Suprapubic skin (tissue), 4 donors: Measurements from ENCODE around the gene CASK.

Experiments used
- POLR2A ChIP-seq, 2 donors: fragments of 450-650 bp; IDR thresholded peaks; one replicate each; pipeline ENCODE4 v1.6.1; 2017; ENCODE audit warnings: antibody characterized with exemption in 2 of 2, mild to moderate bottlenecking in 2 of 2, moderate library complexity in 2 of 2
- POLR2AphosphoS5 ChIP-seq, 3 donors: sonication (generic); formaldehyde crosslinking; IDR thresholded peaks; one replicate each; pipeline ENCODE4 v1.6.1; 2017; ENCODE audit warnings: antibody characterized with exemption in 3 of 3
- TF ChIP-seq, protein P1 (sequence below), 2 donors: fragments of 200-600 bp in 1 of 2; fragments of 450-650 bp in 1 of 2; sonication (generic) in 1 of 2; IDR thresholded peaks; one replicate each; pipeline ENCODE4 v1.5.1; 2016 to 2019; ENCODE audit warnings: antibody characterized with exemption in 2 of 2, mild to moderate bottlenecking in 1 of 2, moderate library complexity in 1 of 2

DNA sequence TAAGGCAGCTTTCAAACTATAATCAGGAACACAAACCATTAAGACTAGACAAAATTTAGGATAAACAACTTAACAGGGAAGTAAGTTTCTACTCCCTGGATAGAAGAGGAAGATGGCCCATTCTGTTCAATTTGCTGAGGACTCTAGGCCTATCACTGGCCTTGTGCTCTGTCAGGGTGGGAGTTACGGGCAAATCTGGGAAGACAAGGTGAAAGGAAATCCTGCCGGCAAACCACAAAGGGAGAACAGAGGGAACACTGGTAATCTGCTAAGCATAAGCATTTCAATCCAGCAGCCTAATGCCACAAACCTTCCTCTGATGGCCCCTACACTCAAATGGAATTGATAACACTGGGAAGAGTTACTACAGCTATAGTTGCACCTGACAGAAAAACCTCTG, 191.1 kb downstream of the CASK start:
- TF ChIP-seq, protein P1, sequence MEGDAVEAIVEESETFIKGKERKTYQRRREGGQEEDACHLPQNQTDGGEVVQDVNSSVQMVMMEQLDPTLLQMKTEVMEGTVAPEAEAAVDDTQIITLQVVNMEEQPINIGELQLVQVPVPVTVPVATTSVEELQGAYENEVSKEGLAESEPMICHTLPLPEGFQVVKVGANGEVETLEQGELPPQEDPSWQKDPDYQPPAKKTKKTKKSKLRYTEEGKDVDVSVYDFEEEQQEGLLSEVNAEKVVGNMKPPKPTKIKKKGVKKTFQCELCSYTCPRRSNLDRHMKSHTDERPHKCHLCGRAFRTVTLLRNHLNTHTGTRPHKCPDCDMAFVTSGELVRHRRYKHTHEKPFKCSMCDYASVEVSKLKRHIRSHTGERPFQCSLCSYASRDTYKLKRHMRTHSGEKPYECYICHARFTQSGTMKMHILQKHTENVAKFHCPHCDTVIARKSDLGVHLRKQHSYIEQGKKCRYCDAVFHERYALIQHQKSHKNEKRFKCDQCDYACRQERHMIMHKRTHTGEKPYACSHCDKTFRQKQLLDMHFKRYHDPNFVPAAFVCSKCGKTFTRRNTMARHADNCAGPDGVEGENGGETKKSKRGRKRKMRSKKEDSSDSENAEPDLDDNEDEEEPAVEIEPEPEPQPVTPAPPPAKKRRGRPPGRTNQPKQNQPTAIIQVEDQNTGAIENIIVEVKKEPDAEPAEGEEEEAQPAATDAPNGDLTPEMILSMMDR (IDR thresholded peaks at IDR 0.05) = no peak
- TF ChIP-seq POLR2A (IDR thresholded peaks at IDR 0.05) (no peak), POLR2AphosphoS5 (IDR thresholded peaks at IDR 0.05) (no peak)
